ENCODE measurements around the gene CMKLR1. TPM values are rescaled to one million over a fixed set of nuclear protein-coding genes. Genes with fewer than 3 reads are reported as not detected.

The CMKLR1 gene
- total RNA-seq, 3 donors from 2014 or later (not counting 1 experiment from before 2014, with no cell fraction given), result 40.7 to 99.1 (median 63.2) TPM

- H3K27me3 ChIP-seq (ENCODE audit: control insufficient read depth, insufficient read depth, low read length), result no peaks in the 10 kb centered on the region
- H3K4me1 ChIP-seq (ENCODE audit: control insufficient read depth, insufficient read depth, low read length), result no peaks in the 10 kb centered on the region
- H3K36me3 ChIP-seq (ENCODE audit: control insufficient read depth, insufficient read depth, low read length), result no peaks in the 10 kb centered on the region
- Mint-ChIP-seq H3K4me1 (peaks cover 0 to 31% of the 10 kb centered on the region in 2 donors), H3K9me3 (peaks cover 0 to 4% of the 10 kb centered on the region in 2 donors), H3K27me3 (ENCODE audit: low read depth in 2 of 2) (no peaks in the 10 kb centered on the region), H3K36me3 (no peaks in the 10 kb centered on the region), H3K4me3 (no peak overlapping the region), H3K27ac (peak overlapping the region; percentile 21 to 35)
- H3K9me3 ChIP-seq (ENCODE audit: control insufficient read depth, insufficient read depth, low read length), result no peaks in the 10 kb centered on the region
- intact Hi-C loops (cut with micrococcal nuclease), result no loop called here
- DNase-seq (no peak), ATAC-seq (no peak)
- H3K27ac ChIP-seq (ENCODE audit: low read length), result no peak overlapping the region
- TF ChIP-seq, protein P1, sequence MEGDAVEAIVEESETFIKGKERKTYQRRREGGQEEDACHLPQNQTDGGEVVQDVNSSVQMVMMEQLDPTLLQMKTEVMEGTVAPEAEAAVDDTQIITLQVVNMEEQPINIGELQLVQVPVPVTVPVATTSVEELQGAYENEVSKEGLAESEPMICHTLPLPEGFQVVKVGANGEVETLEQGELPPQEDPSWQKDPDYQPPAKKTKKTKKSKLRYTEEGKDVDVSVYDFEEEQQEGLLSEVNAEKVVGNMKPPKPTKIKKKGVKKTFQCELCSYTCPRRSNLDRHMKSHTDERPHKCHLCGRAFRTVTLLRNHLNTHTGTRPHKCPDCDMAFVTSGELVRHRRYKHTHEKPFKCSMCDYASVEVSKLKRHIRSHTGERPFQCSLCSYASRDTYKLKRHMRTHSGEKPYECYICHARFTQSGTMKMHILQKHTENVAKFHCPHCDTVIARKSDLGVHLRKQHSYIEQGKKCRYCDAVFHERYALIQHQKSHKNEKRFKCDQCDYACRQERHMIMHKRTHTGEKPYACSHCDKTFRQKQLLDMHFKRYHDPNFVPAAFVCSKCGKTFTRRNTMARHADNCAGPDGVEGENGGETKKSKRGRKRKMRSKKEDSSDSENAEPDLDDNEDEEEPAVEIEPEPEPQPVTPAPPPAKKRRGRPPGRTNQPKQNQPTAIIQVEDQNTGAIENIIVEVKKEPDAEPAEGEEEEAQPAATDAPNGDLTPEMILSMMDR (IDR thresholded peaks at IDR 0.05), result no peak
- WGBS (ENCODE audit: insufficient coverage), result 88% methylated on average over 2 of the region's 3 CpGs
- no peak overlapping the region for H3K4me3 ChIP-seq (ENCODE audit: low read length)
Observed at GRCh38 chr12:108350511-108350910, 11.4 kb upstream of the CMKLR1 start.

- no peaks in the 10 kb centered on the region for H3K27me3 ChIP-seq (ENCODE audit: control insufficient read depth, insufficient read depth, low read length)
- H3K4me3 Mint-ChIP-seq, result no peak overlapping the region
- no peaks in the 10 kb centered on the region for H3K27me3 Mint-ChIP-seq (ENCODE audit: low read depth in 2 of 2)
- no peaks in the 10 kb centered on the region for H3K4me1 ChIP-seq (ENCODE audit: control insufficient read depth, insufficient read depth, low read length)
- H3K4me3 ChIP-seq (ENCODE audit: low read length), result no peak overlapping the region
- ATAC-seq (no peak), DNase-seq (no peak)
- peak overlapping the region in 1 of 2 donors; percentile 35 for H3K27ac Mint-ChIP-seq
- peaks cover 2 to 3% of the 10 kb centered on the region in 2 donors for H3K9me3 Mint-ChIP-seq
- WGBS (ENCODE audit: insufficient coverage), result 55% methylated on average over 8 of the region's 8 CpGs
- H3K27ac ChIP-seq (ENCODE audit: low read length), result no peak overlapping the region
- no peaks in the 10 kb centered on the region for H3K36me3 ChIP-seq (ENCODE audit: control insufficient read depth, insufficient read depth, low read length)
- peaks cover 0 to 28% of the 10 kb centered on the region in 2 donors for H3K4me1 Mint-ChIP-seq
- no peaks in the 10 kb centered on the region for H3K9me3 ChIP-seq (ENCODE audit: control insufficient read depth, insufficient read depth, low read length)
- intact Hi-C loops (cut with micrococcal nuclease), result no loop called here
- no peaks in the 10 kb centered on the region for H3K36me3 Mint-ChIP-seq
- TF ChIP-seq, protein P1 (IDR thresholded peaks at IDR 0.05), result no peak
Observed at GRCh38 chr12:108349278-108349688, 10.2 kb upstream of the CMKLR1 start.

DNA sequence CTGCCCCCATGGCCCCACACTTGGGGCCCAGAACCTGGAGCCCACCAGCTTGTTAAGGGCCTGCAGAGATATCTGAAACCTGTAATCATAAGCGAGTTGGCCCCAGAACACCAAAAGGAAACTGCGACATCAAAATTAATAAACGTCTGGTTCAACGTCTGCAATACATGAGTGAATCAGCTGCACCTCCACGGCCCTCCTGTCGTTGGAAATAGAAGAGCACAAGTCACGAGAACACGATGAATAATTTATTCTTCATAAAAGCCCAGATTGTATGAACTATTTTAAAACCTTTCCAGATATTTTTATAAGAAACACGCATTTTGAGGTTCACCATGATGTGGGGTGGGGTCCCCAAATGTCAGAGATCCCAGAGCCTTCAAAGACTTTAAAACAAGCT is 9.7 kb upstream of the CMKLR1 start:
- H3K27me3 Mint-ChIP-seq (ENCODE audit: low read depth in 2 of 2), result no peaks in the 10 kb centered on the region
- ATAC-seq, result no peak
- peaks cover 0 to 2% of the 10 kb centered on the region in 2 donors for H3K9me3 Mint-ChIP-seq
- H3K4me3 ChIP-seq (ENCODE audit: low read length), result no peak overlapping the region
- no peak overlapping the region for H3K4me3 Mint-ChIP-seq
- no peaks in the 10 kb centered on the region for H3K27me3 ChIP-seq (ENCODE audit: control insufficient read depth, insufficient read depth, low read length)
- DNase-seq, result no peak
- H3K27ac ChIP-seq (ENCODE audit: low read length), result no peak overlapping the region
- intact Hi-C loops (cut with micrococcal nuclease), result no loop called here
- WGBS (ENCODE audit: insufficient coverage), result 94% methylated on average over 9 of the region's 9 CpGs
- no peak overlapping the region for H3K27ac Mint-ChIP-seq
- H3K36me3 Mint-ChIP-seq, result no peaks in the 10 kb centered on the region
- H3K4me1 ChIP-seq (ENCODE audit: control insufficient read depth, insufficient read depth, low read length), result no peaks in the 10 kb centered on the region
- TF ChIP-seq, protein P1 (IDR thresholded peaks at IDR 0.05), result no peak
- no peaks in the 10 kb centered on the region for H3K9me3 ChIP-seq (ENCODE audit: control insufficient read depth, insufficient read depth, low read length)
- H3K36me3 ChIP-seq (ENCODE audit: control insufficient read depth, insufficient read depth, low read length), result no peaks in the 10 kb centered on the region
- peaks cover 0 to 25% of the 10 kb centered on the region in 2 donors for H3K4me1 Mint-ChIP-seq
